ENCODE results near the gene MANBA. TPM values are rescaled to one million over a fixed set of nuclear protein-coding genes. Genes with fewer than 3 reads are reported as not detected.

MANBA gene
- total and polyA plus RNA-seq, 2 of the 13 experiments (the other 11 are each of a cell fraction or from before 2014, with no cell fraction given), result 11.7 to 33.3 TPM

DNA sequence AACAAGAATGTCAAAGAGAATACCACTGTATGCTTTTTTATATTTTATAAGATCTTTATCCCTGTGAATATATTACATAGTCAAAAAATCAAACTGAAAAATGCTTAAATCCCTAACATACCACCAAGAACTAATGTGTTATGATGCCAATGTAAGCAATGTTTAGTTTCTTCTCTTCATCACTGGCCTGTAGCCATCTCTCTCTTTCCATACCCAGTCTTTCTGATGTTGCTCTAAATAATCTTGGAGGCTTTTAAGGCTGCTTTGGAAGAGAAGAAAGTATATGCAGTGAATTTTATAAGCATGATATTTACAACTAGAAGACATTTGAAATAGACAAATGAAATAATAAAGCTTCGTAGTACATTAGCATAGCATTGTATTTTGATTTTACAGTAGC lies 176.7 kb downstream of the MANBA start (continued):
- TF ChIP-seq ZNF841 (CRISPR knock-in tag; IDR thresholded peaks at IDR 0.05; ENCODE audit: borderline replicate concordance) (no peak), ZNF607 (CRISPR knock-in tag; IDR thresholded peaks at IDR 0.05; ENCODE audit: borderline replicate concordance) (no peak), HNF4G (IDR thresholded peaks at IDR 0.05; ENCODE audit: borderline replicate concordance, low read depth, low read length) (no peak), HNF4G (CRISPR knock-in tag; IDR thresholded peaks at IDR 0.05; ENCODE audit: borderline replicate concordance, low read depth) (no peak), JARID2 (CRISPR knock-in tag; IDR thresholded peaks at IDR 0.05; ENCODE audit: insufficient replicate concordance) (no peak), YY1 (IDR thresholded peaks at IDR 0.05; ENCODE audit: insufficient read depth, insufficient replicate concordance, low read depth, low read length) (no peak), FOXA3 (CRISPR knock-in tag; IDR thresholded peaks at IDR 0.05) (no peak), ZNF652 (CRISPR knock-in tag; IDR thresholded peaks at IDR 0.05; ENCODE audit: borderline replicate concordance, low read depth) (no peak), ZNF776 (CRISPR knock-in tag; IDR thresholded peaks at IDR 0.05) (no peak)
- TF ChIP-seq, protein P1, sequence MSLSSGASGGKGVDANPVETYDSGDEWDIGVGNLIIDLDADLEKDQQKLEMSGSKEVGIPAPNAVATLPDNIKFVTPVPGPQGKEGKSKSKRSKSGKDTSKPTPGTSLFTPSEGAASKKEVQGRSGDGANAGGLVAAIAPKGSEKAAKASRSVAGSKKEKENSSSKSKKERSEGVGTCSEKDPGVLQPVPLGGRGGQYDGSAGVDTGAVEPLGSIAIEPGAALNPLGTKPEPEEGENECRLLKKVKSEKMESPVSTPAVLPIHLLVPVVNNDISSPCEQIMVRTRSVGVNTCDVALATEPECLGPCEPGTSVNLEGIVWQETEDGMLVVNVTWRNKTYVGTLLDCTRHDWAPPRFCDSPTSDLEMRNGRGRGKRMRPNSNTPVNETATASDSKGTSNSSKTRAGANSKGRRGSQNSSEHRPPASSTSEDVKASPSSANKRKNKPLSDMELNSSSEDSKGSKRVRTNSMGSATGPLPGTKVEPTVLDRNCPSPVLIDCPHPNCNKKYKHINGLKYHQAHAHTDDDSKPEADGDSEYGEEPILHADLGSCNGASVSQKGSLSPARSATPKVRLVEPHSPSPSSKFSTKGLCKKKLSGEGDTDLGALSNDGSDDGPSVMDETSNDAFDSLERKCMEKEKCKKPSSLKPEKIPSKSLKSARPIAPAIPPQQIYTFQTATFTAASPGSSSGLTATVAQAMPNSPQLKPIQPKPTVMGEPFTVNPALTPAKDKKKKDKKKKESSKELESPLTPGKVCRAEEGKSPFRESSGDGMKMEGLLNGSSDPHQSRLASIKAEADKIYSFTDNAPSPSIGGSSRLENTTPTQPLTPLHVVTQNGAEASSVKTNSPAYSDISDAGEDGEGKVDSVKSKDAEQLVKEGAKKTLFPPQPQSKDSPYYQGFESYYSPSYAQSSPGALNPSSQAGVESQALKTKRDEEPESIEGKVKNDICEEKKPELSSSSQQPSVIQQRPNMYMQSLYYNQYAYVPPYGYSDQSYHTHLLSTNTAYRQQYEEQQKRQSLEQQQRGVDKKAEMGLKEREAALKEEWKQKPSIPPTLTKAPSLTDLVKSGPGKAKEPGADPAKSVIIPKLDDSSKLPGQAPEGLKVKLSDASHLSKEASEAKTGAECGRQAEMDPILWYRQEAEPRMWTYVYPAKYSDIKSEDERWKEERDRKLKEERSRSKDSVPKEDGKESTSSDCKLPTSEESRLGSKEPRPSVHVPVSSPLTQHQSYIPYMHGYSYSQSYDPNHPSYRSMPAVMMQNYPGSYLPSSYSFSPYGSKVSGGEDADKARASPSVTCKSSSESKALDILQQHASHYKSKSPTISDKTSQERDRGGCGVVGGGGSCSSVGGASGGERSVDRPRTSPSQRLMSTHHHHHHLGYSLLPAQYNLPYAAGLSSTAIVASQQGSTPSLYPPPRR (CRISPR knock-in tag; IDR thresholded peaks at IDR 0.05; ENCODE audit: borderline replicate concordance), result no peak

Small RNA genes lying within 50 kb of the gene (small RNA-seq; reads per million reads assigned to genes)
- 0 reads per million in 3 experiments for gene AC018797.1 (ENCODE audit: insufficient read depth in 2 of 3, insufficient read length in 3 of 3, low read depth in 2 of 3, low replicate concordance in 1 of 3)

Other genes with a start within 250 kb of the MANBA start
- 224 and 265 TPM in 2 replicates for gene UBE2D3, start 66.6 kb upstream of the MANBA start, total RNA-seq (2016; rRNA removed; fragmentation: Illumina TruSeq; extraction: Trizol)
- gene UBE2D3, start 66.6 kb upstream of the MANBA start, polyA plus RNA-seq (2011; rRNA removed), result 217 and 293 TPM in 2 replicates
- gene CISD2, start 108.0 kb upstream of the MANBA start, total RNA-seq (2016; rRNA removed; fragmentation: Illumina TruSeq; extraction: Trizol), result 35.5 and 37.7 TPM in 2 replicates
- gene CISD2, start 108.0 kb upstream of the MANBA start, polyA plus RNA-seq (2011; rRNA removed), result 23.4 and 24.5 TPM in 2 replicates